ENCODE data around the gene RGS8.

GRCh38 chr1:182704677-182705076 lies 20.3 kb upstream of the RGS8 start:
- TF ChIP-seq TAF1 (IDR thresholded peaks at IDR 0.05; ENCODE audit: low read depth, low read length), result no peak
- TF ChIP-seq PAX5 (IDR thresholded peaks at IDR 0.05; ENCODE audit: insufficient read depth, low read length, severe bottlenecking), result no peak
- no peak for TF ChIP-seq POLR2A (IDR thresholded peaks at IDR 0.05; ENCODE audit: low read depth, low read length)
- TF ChIP-seq POLR2AphosphoS5 (IDR thresholded peaks at IDR 0.05; ENCODE audit: low read depth, low read length), result no peak
- TF ChIP-seq SPI1 (IDR thresholded peaks at IDR 0.05; ENCODE audit: low read depth, low read length), result no peak
